HG03469 (cell line): ENCODE measurements around the gene TM9SF1.
"Not testable (repeated sequence)": the region's sequence is repeated elsewhere in the genome, so short reads cannot be mapped to it uniquely, and the experiment has no call there.

ENCODE experiments used
- ATAC-seq: cut with Tn5 transposase; IDR thresholded peaks from one replicate; pipeline ENCODE4 v1.9.1; 2021; ENCODE audit warnings: mild to moderate bottlenecking, moderate library complexity, moderate number of reproducible peaks; ENCODE audit not compliant: unreplicated experiment

TM9SF1 gene

DNA sequence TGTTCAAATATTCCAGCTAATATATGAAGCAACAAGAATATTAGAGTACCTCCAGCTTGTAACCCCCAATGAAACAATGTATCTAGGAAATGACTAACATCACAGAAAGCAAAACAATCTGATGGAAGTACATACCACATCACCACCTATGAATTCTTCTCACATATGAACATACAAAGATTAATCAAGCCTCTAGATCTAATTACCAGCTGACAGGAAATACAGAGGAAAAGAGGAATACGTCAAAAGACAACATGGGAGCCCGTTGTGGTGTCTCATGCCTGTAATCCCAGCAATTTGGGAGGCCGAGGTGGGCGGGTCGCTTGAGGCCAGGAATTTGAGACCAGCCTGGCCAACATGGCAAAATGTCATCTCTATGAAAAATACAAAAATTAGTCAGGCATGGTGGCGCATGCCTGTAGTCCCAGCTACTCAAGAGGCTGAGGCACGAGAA, 29.4 kb upstream of the TM9SF1 start:
- ATAC-seq = no peak

DNA sequence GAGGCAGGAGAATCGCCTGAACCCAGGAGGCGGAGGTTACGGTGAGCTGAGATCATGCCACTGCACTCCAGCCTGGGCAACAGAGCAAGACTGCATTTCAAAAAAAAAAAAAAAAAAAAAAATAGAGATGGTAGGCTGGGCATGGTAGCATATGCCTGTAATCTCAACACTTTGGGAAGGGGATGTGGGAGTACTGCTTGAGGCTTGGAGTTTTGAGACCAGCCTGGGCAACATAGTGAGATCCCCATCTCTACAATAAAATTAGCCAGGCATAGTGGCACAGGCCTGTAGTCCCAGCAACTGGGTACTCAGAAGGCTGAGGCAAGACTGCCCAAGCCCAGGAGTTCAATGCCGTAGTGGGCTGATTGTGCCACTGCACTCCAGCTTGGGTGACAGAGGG, 27.7 kb upstream of the TM9SF1 start:
- ATAC-seq = not testable (repeated sequence)

GRCh38 chr14:24219521-24219920, 24.3 kb upstream of the TM9SF1 start:
- no peak for ATAC-seq

GRCh38 chr14:24219080-24219479, 23.8 kb upstream of the TM9SF1 start:
- no peak for ATAC-seq

- ATAC-seq = not testable (repeated sequence)
Observed at GRCh38 chr14:24216876-24217275, 21.6 kb upstream of the TM9SF1 start.

DNA sequence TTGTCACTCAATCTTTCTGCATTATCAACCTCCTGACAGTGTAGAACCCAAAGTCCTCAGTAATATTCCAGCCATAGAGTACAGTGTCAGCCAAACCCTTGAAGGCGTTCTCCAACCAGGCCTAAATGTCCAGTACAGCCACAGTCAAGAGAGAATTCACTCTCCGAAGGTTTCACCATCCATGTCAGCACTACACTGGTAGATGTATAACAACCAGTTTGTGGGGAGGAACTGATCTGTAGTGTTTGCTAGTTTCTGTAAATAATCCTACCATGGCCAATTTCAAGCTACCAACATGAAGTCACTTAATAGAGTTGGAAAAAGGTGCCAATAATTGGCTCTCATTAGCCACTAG, 21.1 kb upstream of the TM9SF1 start:
- no peak for ATAC-seq

GRCh38 chr14:24215495-24216344, 20.5 kb upstream of the TM9SF1 start, which contains the start of gene MDP1:
TSS of gene MDP1 (minus strand) at chr14:24216066. CDS start at chr14:24215955, 111 bp downstream.
- ATAC-seq = peak; percentile 54

- no peak for ATAC-seq
Observed at GRCh38 chr14:24213866-24214662, 18.8 kb upstream of the TM9SF1 start.

GRCh38 chr14:24212924-24213865, 18.0 kb upstream of the TM9SF1 start, which contains the start of gene CHMP4A:
TSS of gene CHMP4A (minus strand) at chr14:24213488. CDS start at chr14:24213439, 49 bp downstream.
- peak; percentile 54 for ATAC-seq

DNA sequence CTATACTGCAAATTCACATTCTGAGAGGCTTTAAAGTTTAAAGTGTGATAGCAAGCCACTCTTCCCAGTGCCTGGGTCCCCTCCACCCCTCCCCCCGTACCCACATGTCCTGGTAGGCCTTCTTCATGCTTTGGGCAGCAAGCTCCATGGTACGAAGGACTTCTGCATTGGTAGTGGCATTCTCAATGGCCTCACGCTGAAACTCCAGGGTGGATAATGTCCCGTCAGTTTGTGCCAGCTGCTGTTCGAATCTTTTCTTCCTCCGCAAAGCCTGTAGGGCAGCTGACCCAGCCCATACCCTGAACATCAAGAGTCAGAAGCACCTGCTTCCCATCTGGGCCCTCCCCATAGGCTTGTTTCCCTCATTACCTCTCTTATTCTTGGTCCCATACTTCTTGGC, 16.1 kb upstream of the TM9SF1 start:
- no peak for ATAC-seq

- ATAC-seq = no peak
Observed at GRCh38 chr14:24207625-24208024, 12.4 kb upstream of the TM9SF1 start.

DNA sequence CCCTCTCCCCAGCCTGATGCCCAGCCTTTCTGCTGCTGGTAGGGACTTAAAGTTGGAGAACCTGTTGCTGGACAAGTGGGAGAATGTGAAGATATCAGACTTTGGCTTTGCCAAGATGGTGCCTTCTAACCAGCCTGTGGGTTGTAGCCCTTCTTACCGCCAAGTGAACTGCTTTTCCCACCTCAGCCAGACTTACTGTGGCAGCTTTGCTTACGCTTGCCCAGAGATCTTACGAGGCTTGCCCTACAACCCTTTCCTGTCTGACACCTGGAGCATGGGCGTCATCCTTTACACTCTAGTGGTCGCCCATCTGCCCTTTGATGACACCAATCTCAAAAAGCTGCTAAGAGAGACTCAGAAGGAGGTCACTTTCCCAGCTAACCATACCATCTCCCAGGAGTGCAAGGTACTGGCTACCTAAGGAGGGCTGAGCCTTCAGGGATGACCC, 11.9 kb upstream of the TM9SF1 start:
- no peak for ATAC-seq

DNA sequence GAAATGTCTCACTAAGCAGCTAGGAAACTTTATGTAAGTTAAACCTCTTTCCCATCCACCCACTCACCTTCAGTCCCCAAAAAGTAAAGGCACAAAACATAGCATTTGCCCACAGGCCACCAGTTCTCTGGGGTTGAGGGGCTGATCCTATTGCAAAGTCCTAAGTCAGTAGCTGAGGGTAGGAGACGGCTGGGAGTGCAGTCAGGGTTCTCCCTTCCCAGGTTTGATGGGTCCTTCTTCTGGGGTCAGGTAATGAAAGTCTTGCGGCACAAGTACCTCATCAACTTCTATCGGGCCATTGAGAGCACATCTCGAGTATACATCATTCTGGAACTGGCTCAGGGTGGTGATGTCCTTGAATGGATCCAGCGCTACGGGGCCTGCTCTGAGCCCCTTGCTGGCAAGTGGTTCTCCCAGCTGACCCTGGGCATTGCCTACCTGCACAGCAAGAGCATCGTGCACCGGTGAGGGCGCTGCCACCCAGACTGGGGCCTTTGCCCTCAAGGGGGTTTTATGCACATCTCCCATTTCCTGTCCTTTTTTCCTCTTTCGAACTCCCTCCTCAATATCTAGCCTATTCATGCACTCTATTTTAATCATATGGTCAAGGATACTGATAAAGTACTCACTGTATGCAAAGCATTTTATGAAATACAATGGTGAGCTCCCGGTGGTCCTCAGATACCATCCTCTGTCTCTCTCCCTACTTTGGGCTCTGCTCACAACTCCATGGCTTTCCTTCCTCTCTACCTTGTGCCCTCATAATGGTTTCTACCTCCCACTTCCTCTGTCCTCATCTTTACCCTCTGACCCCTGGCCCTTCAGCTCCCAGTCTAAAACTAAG, 11.2 kb upstream of the TM9SF1 start:
- no peak for ATAC-seq

DNA sequence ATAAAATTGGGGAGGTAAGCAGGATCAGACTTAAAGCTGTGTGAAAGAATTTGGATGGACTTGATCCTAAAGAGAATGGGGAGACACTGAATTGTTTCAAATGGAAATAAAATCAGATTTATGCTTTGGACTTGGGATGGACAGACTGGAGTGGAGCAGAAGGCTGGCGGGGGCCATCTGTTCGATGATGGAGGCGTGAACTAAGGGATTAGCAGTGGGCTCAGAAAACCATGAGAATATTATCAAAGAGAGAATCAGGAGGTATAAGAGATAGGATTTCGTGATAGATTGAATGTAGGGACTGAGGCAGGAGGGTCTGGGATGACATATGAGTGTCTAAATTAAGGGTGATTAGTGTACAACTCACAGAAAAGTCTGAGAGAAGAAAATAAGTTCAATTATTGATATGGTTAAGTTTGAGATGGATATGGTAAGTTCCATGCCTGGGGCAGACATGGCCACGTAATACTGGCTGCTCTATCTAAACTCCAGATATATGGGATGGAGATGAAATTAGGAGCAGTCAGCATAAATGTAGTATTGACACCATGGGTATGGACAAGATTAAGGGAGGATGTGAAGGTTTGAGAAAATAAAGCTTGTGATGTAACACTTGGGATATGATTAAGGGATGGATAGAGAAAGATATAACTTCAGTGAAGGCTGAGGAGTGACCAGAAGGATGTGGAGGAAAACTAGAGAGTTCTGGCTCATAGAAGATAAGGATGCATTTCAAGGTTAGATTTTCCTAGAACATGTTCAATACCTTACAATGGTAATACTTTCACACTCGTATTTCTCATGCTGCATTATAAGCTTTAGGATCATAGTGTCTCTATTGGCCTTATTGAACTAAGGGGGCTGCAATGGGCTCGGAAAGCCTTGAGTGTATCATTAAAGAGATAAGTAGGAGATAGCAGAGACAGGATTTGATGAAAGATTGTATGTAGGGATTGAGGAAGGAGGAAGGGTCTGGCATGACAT, 9.2 kb upstream of the TM9SF1 start:
- ATAC-seq = no peak

- not testable (repeated sequence) for ATAC-seq
Observed at GRCh38 chr14:24203249-24203886, 8.1 kb upstream of the TM9SF1 start.

- ATAC-seq = not testable (repeated sequence)
Observed at GRCh38 chr14:24202538-24202937, 7.3 kb upstream of the TM9SF1 start.

DNA sequence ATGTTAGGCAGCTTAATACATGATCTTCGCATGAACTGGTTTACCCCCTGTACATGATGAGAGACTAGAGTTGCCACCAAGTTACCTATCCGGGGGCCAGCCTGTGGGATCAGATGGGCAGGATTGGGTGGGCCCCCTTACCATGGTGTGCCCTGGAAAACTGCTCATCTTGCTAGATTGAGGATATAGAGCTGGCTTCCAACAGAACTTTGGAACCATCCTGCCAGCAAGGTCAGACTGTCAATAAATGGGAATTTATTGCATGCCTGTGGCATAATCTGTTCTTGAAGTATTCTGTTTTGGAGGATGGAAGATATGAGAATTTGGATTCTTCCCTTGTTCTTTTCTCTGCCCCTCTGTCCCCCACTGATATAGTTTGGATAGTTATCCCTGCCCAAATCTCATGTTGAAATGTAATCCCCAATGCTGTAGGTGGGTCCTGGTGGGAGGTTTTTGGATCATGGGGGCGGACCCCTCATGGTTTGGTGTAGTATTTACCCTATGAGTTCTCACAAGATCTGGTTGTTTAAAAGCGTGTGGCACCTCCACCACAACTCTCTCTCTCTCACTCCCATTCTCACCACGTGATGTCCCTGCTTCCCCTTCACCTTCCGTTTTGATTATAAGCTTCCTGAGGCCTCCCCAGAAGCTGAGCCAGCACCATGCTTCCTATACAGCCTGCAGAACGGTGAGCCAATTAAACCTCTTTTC, 3.7 kb upstream of the TM9SF1 start:
- ATAC-seq = no peak
